Measurements from ENCODE around the gene TXNIP. TPM values are rescaled to one million over a fixed set of nuclear protein-coding genes. Genes with fewer than 3 reads are reported as not detected.

TXNIP gene
- total RNA-seq, 1 donor from 2014 or later, result 107 TPM

DNA sequence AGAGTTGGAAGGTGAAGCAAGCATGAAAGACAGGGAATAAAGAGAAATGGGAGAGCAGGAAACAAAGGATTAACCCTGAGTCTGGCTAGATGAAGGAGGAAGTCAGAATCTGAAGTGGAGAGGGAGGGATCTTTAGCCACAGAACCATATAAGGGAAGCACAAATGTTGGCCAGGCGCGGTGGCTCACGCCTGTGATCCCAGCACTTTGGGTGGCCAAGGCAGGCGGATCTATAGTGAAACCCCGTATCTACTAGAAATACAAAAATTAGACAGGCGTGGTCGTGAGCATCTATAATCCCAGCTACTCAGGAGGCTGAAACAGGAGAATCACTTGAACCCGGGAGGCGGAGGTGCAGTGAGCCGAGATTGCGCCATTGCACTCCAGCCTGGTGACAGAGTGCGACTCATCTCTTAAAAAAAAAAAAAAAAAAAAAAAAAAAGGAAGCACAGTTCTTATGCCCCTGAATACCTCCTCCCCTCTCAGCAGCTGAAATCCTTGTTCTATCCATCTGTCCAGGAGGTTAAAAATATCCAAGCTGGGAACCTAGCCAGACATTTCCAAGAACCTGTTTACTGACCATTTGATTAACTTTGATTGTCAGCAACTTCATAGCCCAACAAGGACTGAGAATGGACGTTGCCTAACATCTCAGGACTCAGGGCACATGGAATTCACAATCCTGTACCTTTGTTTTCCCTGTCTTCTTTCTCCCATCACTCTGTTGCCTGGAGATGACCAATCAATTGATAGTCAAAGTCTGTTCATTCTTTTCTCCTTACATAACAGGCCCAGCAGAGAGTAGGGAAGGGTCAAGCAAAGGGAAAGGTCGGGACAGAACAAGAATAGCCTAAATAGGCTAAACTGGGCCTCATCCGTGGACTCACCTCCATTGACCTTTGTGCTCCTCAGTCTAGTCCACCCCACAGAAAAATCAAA is 10.6 kb downstream of the TXNIP start:
- Mint-ChIP-seq H3K27me3 (ENCODE audit: unreplicated experiment) (peaks cover 4% of the 10 kb centered on the region), H3K27ac (ENCODE audit: unreplicated experiment) (peak overlapping the region; percentile 94), H3K9me3 (ENCODE audit: unreplicated experiment) (no peaks in the 10 kb centered on the region), H3K4me3 (ENCODE audit: unreplicated experiment) (peak overlapping the region; percentile 56), H3K36me3 (ENCODE audit: low read depth, unreplicated experiment) (no peaks in the 10 kb centered on the region), H3K4me1 (ENCODE audit: unreplicated experiment) (peaks cover 29% of the 10 kb centered on the region)
- DNase-seq (ENCODE audit: low spot score), result no peak
- TF ChIP-seq, protein P1, sequence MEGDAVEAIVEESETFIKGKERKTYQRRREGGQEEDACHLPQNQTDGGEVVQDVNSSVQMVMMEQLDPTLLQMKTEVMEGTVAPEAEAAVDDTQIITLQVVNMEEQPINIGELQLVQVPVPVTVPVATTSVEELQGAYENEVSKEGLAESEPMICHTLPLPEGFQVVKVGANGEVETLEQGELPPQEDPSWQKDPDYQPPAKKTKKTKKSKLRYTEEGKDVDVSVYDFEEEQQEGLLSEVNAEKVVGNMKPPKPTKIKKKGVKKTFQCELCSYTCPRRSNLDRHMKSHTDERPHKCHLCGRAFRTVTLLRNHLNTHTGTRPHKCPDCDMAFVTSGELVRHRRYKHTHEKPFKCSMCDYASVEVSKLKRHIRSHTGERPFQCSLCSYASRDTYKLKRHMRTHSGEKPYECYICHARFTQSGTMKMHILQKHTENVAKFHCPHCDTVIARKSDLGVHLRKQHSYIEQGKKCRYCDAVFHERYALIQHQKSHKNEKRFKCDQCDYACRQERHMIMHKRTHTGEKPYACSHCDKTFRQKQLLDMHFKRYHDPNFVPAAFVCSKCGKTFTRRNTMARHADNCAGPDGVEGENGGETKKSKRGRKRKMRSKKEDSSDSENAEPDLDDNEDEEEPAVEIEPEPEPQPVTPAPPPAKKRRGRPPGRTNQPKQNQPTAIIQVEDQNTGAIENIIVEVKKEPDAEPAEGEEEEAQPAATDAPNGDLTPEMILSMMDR (IDR thresholded peaks at IDR 0.05; ENCODE audit: unreplicated experiment), result no peak

DNA sequence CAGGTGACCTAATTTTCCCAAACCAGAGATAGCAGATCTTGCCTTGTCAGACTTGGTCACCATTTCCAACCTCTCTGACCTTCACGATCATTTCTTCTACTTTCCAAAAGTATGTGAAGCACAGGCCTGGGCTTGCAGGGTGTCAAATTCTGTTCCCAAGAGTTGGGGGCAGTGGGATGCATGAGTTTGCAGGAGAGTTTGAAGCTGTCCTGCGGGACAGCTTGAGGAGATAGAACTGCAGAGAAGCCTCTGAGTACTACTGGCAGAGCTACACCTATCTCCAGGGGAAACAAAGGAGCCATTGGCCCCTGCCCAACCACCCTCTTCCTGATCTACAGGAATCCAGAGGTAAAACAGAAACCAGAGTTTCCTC is 11.3 kb downstream of the TXNIP start:
- Mint-ChIP-seq H3K27me3 (ENCODE audit: unreplicated experiment) (peaks cover 4% of the 10 kb centered on the region), H3K36me3 (ENCODE audit: low read depth, unreplicated experiment) (no peaks in the 10 kb centered on the region), H3K4me3 (ENCODE audit: unreplicated experiment) (peak overlapping the region; percentile 56), H3K9me3 (ENCODE audit: unreplicated experiment) (no peaks in the 10 kb centered on the region), H3K4me1 (ENCODE audit: unreplicated experiment) (peaks cover 27% of the 10 kb centered on the region), H3K27ac (ENCODE audit: unreplicated experiment) (peak overlapping the region; percentile 94)
- no peak for DNase-seq (ENCODE audit: low spot score)
- TF ChIP-seq, protein P1 (IDR thresholded peaks at IDR 0.05; ENCODE audit: unreplicated experiment), result no peak

DNA sequence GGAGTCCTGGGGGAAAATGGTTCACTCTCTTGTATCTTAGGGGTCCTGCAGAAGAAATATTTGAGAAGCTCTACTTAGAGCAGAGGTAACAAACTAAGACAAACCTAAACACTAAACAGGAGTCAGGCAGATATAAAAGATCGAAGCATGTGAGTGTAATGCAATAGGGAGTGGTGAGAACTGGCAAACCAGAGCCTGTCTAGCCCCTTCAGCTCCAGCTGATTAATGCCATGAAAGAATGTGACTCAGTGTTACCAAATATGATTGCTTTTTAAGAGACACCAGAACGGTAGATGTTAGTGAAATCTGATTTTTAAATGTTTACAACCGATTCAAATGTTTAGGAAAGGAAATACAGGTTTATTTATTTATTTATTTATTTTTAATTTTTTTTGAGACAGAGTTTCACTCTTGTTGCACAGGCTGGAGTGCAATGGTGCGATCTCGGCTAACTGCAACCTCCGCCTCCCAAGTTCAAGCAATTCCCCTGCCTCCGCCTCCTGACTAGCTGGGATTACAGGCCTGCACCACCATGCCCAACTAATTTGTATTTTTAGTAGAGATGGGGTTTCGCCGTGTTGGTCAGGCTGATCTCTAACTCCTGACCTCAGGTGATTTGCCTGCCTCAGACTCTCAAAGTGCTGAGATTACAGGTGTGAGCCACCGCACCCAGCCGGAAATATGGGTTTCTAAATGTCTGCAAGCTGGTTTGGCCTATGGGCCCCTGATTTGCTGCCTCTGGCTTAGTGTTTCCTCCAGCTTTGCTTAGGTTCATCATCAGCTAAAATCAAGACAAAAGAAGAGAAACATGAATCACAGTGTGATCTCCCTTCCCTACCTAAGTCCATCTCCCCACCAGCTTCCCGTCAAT is 12.2 kb downstream of the TXNIP start:
- peaks cover 27% of the 10 kb centered on the region for H3K4me1 Mint-ChIP-seq (ENCODE audit: unreplicated experiment)
- TF ChIP-seq, protein P1 (IDR thresholded peaks at IDR 0.05; ENCODE audit: unreplicated experiment), result no peak
- H3K27ac Mint-ChIP-seq (ENCODE audit: unreplicated experiment), result peak overlapping the region; percentile 94
- no peaks in the 10 kb centered on the region for H3K9me3 Mint-ChIP-seq (ENCODE audit: unreplicated experiment)
- H3K4me3 Mint-ChIP-seq (ENCODE audit: unreplicated experiment), result no peak overlapping the region
- DNase-seq (ENCODE audit: low spot score), result no peak
- no peaks in the 10 kb centered on the region for H3K36me3 Mint-ChIP-seq (ENCODE audit: low read depth, unreplicated experiment)
- H3K27me3 Mint-ChIP-seq (ENCODE audit: unreplicated experiment), result peaks cover 4% of the 10 kb centered on the region

DNA sequence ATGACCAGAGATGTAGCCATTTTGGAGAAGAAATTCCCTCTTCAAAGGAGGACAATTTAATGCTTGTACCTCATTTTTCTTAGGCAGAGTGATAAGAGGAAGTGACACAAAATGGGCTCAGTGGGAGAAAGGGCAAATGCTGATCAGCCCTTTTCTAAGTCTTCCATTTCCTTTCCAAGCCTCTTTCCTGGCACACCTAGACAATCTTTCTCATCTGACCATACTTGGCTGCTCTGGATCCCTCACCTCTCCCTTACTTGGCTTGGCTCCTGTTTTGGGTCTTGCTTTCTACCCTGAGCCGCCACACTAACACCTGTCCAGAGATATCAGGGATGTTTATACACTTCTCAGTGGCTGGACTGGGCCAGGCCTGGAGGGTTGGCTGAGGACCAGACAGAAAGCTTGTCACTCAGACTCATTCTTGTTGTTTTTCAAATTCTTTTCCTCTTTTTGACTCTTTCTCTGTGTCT is 13.1 kb downstream of the TXNIP start:
- Mint-ChIP-seq H3K27ac (ENCODE audit: unreplicated experiment) (peak overlapping the region; percentile 50), H3K36me3 (ENCODE audit: low read depth, unreplicated experiment) (no peaks in the 10 kb centered on the region), H3K9me3 (ENCODE audit: unreplicated experiment) (no peaks in the 10 kb centered on the region), H3K27me3 (ENCODE audit: unreplicated experiment) (peaks cover 3% of the 10 kb centered on the region), H3K4me3 (ENCODE audit: unreplicated experiment) (no peak overlapping the region), H3K4me1 (ENCODE audit: unreplicated experiment) (peaks cover 27% of the 10 kb centered on the region)
- TF ChIP-seq, protein P1 (IDR thresholded peaks at IDR 0.05; ENCODE audit: unreplicated experiment), result no peak
- DNase-seq (ENCODE audit: low spot score), result no peak
